ENCODE data around the gene IFT43. TPM values are rescaled to one million over a fixed set of nuclear protein-coding genes. Genes with fewer than 3 reads are reported as not detected.

Gene IFT43
- total RNA-seq, 1 experiment from 2014 or later = 24.2 TPM

- TF ChIP-seq CTCF (IDR thresholded peaks at IDR 0.05 in 2 of 3, conservative IDR thresholded peaks at IDR 0.05 in 1 of 3; ENCODE audit: borderline replicate concordance in 1 of 3, insufficient read depth in 1 of 3, low read depth in 2 of 3, low read length in 2 of 3) = no peak
- TF ChIP-seq ATF3 (IDR thresholded peaks at IDR 0.05) = no peak
- TF ChIP-seq POLR2AphosphoS5 (IDR thresholded peaks at IDR 0.05; ENCODE audit: low read depth, low read length) = no peak
- TF ChIP-seq EZH2 (IDR thresholded peaks at IDR 0.05) = no peak
These were observed 145.8 kb downstream of the IFT43 start (continued) for GRCh38 chr14:76131071-76131965.

- ChIA-PET RAD21 (ENCODE audit: low non-redundant PET in 1 of 2, low total read pairs in 2 of 2, uncharacterized antibody in 2 of 2, unreplicated experiment in 2 of 2) (no interaction called here), CTCF (no interaction called here)
- peaks cover 51% of the 10 kb centered on the region for H3K27me3 ChIP-seq (ENCODE audit: insufficient read depth, low read length)
These were observed 147.5 kb downstream of the IFT43 start for GRCh38 chr14:76133103-76133502.

More at GRCh38 chr14:76133103-76133502, 147.5 kb downstream of the IFT43 start:
- POLR2A ChIA-PET = no interaction called here
- Histone ChIP-seq H3K36me3 (ENCODE audit: control insufficient read depth in 1 of 2, insufficient read depth in 2 of 2, low read length in 2 of 2) (no peaks in the 10 kb centered on the region), H3K4me2 (ENCODE audit: low read length) (no peak overlapping the region), H3K9ac (ENCODE audit: low read length) (no peak overlapping the region), H2AFZ (ENCODE audit: low read depth, low read length, poor library complexity, severe bottlenecking) (no peak overlapping the region), H4K20me1 (ENCODE audit: insufficient read depth) (no peaks in the 10 kb centered on the region), H3K4me1 (ENCODE audit: control insufficient read depth in 1 of 2, insufficient read depth in 2 of 2, low read length in 2 of 2) (no peaks in the 10 kb centered on the region), H3K27ac (ENCODE audit: low read depth, low read length) (no peak overlapping the region), H3K9me2 (ENCODE audit: insufficient read depth) (no peaks in the 10 kb centered on the region), H3K79me2 (ENCODE audit: insufficient read depth, low read length) (no peaks in the 10 kb centered on the region), H3K4me3 (replicated peaks in 1 of 2; ENCODE audit: low read depth in 1 of 2, low read length in 2 of 2) (no peak overlapping the region), H3K9me3 (ENCODE audit: control insufficient read depth in 1 of 2, insufficient read depth in 1 of 2, low read depth in 1 of 2, low read length in 2 of 2) (no peaks in the 10 kb centered on the region)
- no TSS peak for BruUV-seq (replicated peaks)
- ATAC-seq = no peak
- TF ChIP-seq CBX3 (IDR thresholded peaks at IDR 0.05; ENCODE audit: low read depth) = no peak
- peak; percentile 83 for TF ChIP-seq REST (IDR thresholded peaks at IDR 0.05; ENCODE audit: low read depth)
- intact Hi-C loops (cut with micrococcal nuclease) = no loop called here
- DNase-seq (ENCODE audit: low read depth, low spot score) = no peak

Other genes with a start within 250 kb of the IFT43 start
- 1.6 TPM for gene TGFB3, start 3.8 kb upstream of the IFT43 start, total RNA-seq (2021; ENCODE audit: unreplicated experiment)
- gene GPATCH2L, start 166.2 kb downstream of the IFT43 start, total RNA-seq (2021; ENCODE audit: unreplicated experiment) = 49.2 TPM

All from HCT116 (cell line).